HepG2 (cell line): ENCODE measurements around the gene SNX11. TPM values are rescaled to one million over a fixed set of nuclear protein-coding genes. Genes with fewer than 3 reads are reported as not detected.

Source experiments
- ATAC-seq: fragments of 200-7000 bp; cut with Tn5 transposase; 3 replicates; pipeline ENCODE4 v1.9.1; 2020; ENCODE audit warnings: mild to moderate bottlenecking, moderate library complexity
- BruUV-seq: library from RNA; stranded (reverse); fragments of 400-500 nt; replicated peaks from 2 replicates; lab custom pipeline; 2021; lab: Mats Ljungman, UMichigan
- CTCF ChIA-PET: fragments of 300-600 bp; formaldehyde crosslinking; extraction: SDS; loops from one replicate; lab custom pipeline; 2021; ENCODE audit warnings: low total read pairs, inconsistent platforms, low intra/inter-chr PET ratio; lab: Yijun Ruan, JAX
- POLR2A ChIA-PET: fragments of 350-600 bp; sonication (Branson Sonifier 250); formaldehyde crosslinking; loops from one replicate; lab custom pipeline; 2020; ENCODE audit warnings: antibody characterized with exemption, inconsistent platforms; lab: Yijun Ruan, JAX
- DNase-seq: peaks from one replicate; pipeline ENCODE4 v3.0.0-alpha.2; 2015; ENCODE audit warnings: low spot score
- FAIRE-seq: peaks from 3 replicates; lab custom pipeline; 2011; peaks lifted over from hg19 to GRCh38; lab: Jason Lieb, UNC
- H2AFZ ChIP-seq: one replicate; pipeline ENCODE4 v1.6.1; 2011; ENCODE audit warnings: low read length, inconsistent platforms
- H3K27ac ChIP-seq: fragments of 300-600 bp; 3 replicates; pipeline ENCODE4 v1.8.0; 2011; ENCODE audit warnings: mixed run types, mild to moderate bottlenecking, mixed read lengths, low read length, inconsistent platforms; ENCODE audit not compliant: insufficient read depth; ENCODE audit errors: extremely low read length
- H3K27me3 ChIP-seq, 2 experiments: fragments of 200-600 bp in 1 of 2; 2 replicates in 1 of 2; 3 replicates in 1 of 2; pipeline versions ENCODE4 v1.6.0 to v1.8.0; 2011; ENCODE audit warnings: low read length in 2 of 2, mild to moderate bottlenecking in 2 of 2, moderate library complexity in 2 of 2, inconsistent platforms in 1 of 2; ENCODE audit not compliant: insufficient read depth in 2 of 2, control insufficient read depth in 1 of 2
- H3K36me3 ChIP-seq, 2 experiments: fragments of 200-600 bp in 1 of 2; replicated peaks in 1 of 2; 2 replicates in 1 of 2; 3 replicates in 1 of 2; pipeline versions ENCODE4 v1.5.1 to v1.8.0; 2011; ENCODE audit warnings: low read length in 2 of 2, inconsistent platforms in 1 of 2; ENCODE audit not compliant: insufficient read depth in 2 of 2, control insufficient read depth in 1 of 2
- H3K4me1 ChIP-seq: 2 replicates; pipeline ENCODE4 v1.5.1; 2012; ENCODE audit warnings: low read length, inconsistent platforms; ENCODE audit not compliant: insufficient read depth
- H3K4me2 ChIP-seq: 2 replicates; pipeline ENCODE4 v1.6.0; 2011; ENCODE audit warnings: low read depth, low read length, inconsistent platforms
- H3K4me3 ChIP-seq, 3 experiments: fragments of 200-600 bp in 1 of 3; sonication (generic), shearing (Covaris generic) in 1 of 3; replicated peaks in 1 of 3; 2 replicates each; pipeline ENCODE4 v1.5.1; 2011 to 2016; ENCODE audit warnings: low read length in 3 of 3, inconsistent platforms in 2 of 3, low read depth in 2 of 3, mild to moderate bottlenecking in 2 of 3, control low read depth in 1 of 3, mixed read lengths in 1 of 3; ENCODE audit not compliant: insufficient read depth in 1 of 3
- H3K79me2 ChIP-seq: one replicate; pipeline ENCODE4 v1.6.1; 2011; ENCODE audit warnings: low read length, inconsistent platforms; ENCODE audit not compliant: insufficient read depth
- H3K9ac ChIP-seq: 2 replicates; pipeline ENCODE4 v1.6.0; 2011; ENCODE audit warnings: mild to moderate bottlenecking, low read depth, low read length, inconsistent platforms; ENCODE audit not compliant: insufficient read depth
- H3K9me3 ChIP-seq: 2 replicates; pipeline ENCODE4 v1.5.1; 2012; ENCODE audit warnings: mild to moderate bottlenecking, low read length
- H4K20me1 ChIP-seq: 2 replicates; pipeline ENCODE4 v1.6.0; 2011; ENCODE audit warnings: inconsistent platforms, mild to moderate bottlenecking, low read length, moderate library complexity; ENCODE audit not compliant: insufficient read depth
- CBFB ChIP-seq: sonication (generic); formaldehyde crosslinking; IDR thresholded peaks from 2 replicates; pipeline ENCODE4 v1.4.0; 2020; ENCODE audit warnings: missing genetic modification reagents
- CTCF ChIP-seq: sonication (generic); formaldehyde crosslinking; IDR thresholded peaks from 2 replicates; pipeline ENCODE4 v1.5.0; 2020; ENCODE audit warnings: mild to moderate bottlenecking, missing genetic modification reagents, moderate library complexity
- ELK4 ChIP-seq: sonication (generic); formaldehyde crosslinking; IDR thresholded peaks from 2 replicates; pipeline ENCODE4 v1.9.0; 2021; ENCODE audit warnings: missing genetic modification reagents, borderline replicate concordance
- RAD51 ChIP-seq: fragments of 450-650 bp; IDR thresholded peaks from 2 replicates; pipeline ENCODE4 v1.6.1; 2016; ENCODE audit warnings: borderline replicate concordance
- SMC3 ChIP-seq: IDR thresholded peaks from 2 replicates; pipeline ENCODE4 v1.6.1; 2011; ENCODE audit warnings: low read length, improper control_type of control experiment
- SP5 ChIP-seq: IDR thresholded peaks from 2 replicates; pipeline ENCODE4 v1.6.1; 2016; ENCODE audit warnings: low read depth, borderline replicate concordance
- STAG1 ChIP-seq: sonication (generic); formaldehyde crosslinking; IDR thresholded peaks from 2 replicates; pipeline ENCODE4 v1.4.0; 2020; ENCODE audit warnings: missing genetic modification reagents
- TEAD3 ChIP-seq: optimal IDR thresholded peaks from 2 replicates; pipeline ENCODE3; 2016; ENCODE audit warnings: borderline replicate concordance
- WGBS: methylation state at CpG from one replicate; pipeline ENCODE4 v1.1.6; 2017; ENCODE audit warnings: low lambda C conversion rate; 5-methylcytosine and 5-hydroxymethylcytosine counted together
- in situ Hi-C: cut with HindIII; loops from 2 replicates; pipeline ENCODE4 v1.10.0; 2017; ENCODE audit warnings: low pct_unique_long_range_greater_than_20kb; ENCODE audit not compliant: extremely low pct_ligation_motif_present
- intact Hi-C: fragments of 100-400 bp; cut with micrococcal nuclease; formaldehyde crosslinking; loops from one replicate; pipeline ENCODE4 v1.10.0; 2022; ENCODE audit not compliant: unreplicated experiment
- polyA plus RNA-seq, 8 experiments: library from polyadenylated mRNA; depleted of rRNA in 3 of 8; stranded (reverse) in 7 of 8; unstranded in 1 of 8; fragments of >200 nt; fragmentation: Illumina TruSeq in 4 of 8; extraction: Trizol in 4 of 8; gene quantifications; 2 replicates each; pipeline versions ENCODE4 v1.2.1 to v1.2.3, GENCODE V29; 2011 to 2016; ENCODE audit warnings: low read depth in 4 of 8, missing spikeins in 1 of 8, mixed read lengths in 1 of 8; ENCODE audit not compliant: insufficient read depth in 1 of 8
- total RNA-seq, 5 experiments: library from RNA; depleted of rRNA; stranded (reverse); fragments of >200 nt; fragmentation: Illumina TruSeq; extraction: Trizol; gene quantifications; 2 replicates each; pipeline ENCODE4 v1.2.3, GENCODE V29; 2016; ENCODE audit warnings: low read depth in 1 of 5

SNX11 gene
- total and polyA plus RNA-seq, 2 of the 13 experiments (the other 11 are each of a cell fraction or from before 2014, with no cell fraction given) = 12.9 to 14.0 TPM

DNA sequence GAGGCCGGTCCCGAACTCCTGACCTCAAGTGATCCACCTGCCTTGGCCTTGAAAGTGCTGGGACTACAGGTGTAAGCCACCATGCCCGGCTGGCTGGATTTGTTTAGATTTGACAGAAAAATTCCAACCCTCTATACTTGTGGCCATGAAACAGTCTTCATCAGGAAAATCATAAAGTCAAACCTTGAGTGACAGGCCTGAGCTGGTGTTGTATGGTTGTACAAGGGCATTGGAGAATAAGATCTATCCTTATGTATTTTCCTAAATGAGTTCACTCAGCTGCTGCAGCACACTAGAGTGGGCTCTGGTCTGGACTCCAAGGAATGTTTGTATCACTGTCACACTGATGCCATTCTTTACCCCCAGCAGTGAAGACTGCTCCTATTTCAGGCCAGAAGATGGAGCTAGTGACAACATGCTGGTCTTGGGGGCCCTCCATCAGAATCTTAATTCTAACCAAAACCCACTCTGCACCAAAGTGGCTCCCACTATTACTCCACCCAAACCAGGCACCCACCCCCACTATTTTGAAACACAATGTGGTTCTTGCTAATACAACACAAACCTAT, 27.4 kb downstream of the SNX11 start:
- ATAC-seq (peak; percentile 62), DNase-seq (no peak), FAIRE-seq (no peak)
- Histone ChIP-seq H3K36me3 (no peaks in the 10 kb centered on the region), H3K9me3 (no peaks in the 10 kb centered on the region), H3K27ac (no peak overlapping the region), H2AFZ (no peak overlapping the region), H3K4me1 (no peaks in the 10 kb centered on the region), H3K79me2 (no peaks in the 10 kb centered on the region), H3K4me3 (no peak overlapping the region), H4K20me1 (no peaks in the 10 kb centered on the region), H3K27me3 (peaks cover 0 to 9% of the 10 kb centered on the region in 2 experiments; a peak in 2 of 5 replicates), H3K9ac (no peak overlapping the region), H3K4me2 (no peak overlapping the region)
- POLR2A ChIA-PET = no interaction called here
- 36% methylated on average over 3 of the region's 3 CpGs for WGBS
- intact Hi-C loops = no loop called here
- BruUV-seq = no TSS peak
- TF ChIP-seq CTCF (peak; percentile 65), TEAD3 (CRISPR knock-in tag) (peak; percentile 24), SP5 (CRISPR knock-in tag) (no peak), CBFB (CRISPR knock-in tag) (no peak), SMC3 (peak; percentile 43; the same call in 1 of the 2 replicates), STAG1 (CRISPR knock-in tag) (peak; percentile 30; the same call in 1 of the 2 replicates)
- CTCF ChIA-PET = interaction anchor here (1.0 kb wide), 1 partner anchor 483 kb away, joined by 3 read pairs; no protein-coding TSS in a partner anchor
- in situ Hi-C loops = loop anchor here (5.0 kb wide), 1 partner anchor 53 kb away; no protein-coding TSS in a partner anchor

DNA sequence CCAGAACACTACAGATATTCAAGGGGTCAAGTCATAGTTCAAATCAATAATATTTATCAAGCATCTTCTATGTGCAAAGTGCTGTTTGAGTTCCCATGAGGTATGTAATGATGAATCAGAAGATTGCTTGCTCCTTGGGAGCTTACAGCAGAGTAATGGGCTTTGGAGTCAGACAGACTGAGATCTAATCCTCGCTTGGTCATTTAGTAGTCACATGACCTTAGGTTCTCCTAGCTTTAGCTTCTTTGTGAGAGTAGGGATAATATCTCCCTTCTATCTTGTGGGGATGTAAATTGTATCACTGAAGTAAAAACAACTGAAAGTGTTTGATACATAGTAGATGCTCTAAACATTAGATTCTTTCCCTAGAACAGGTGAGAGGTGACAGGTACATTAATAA, 30.1 kb downstream of the SNX11 start:
- no peak overlapping the region for H2AFZ ChIP-seq
- H3K27me3 ChIP-seq = peaks cover 0 to 12% of the 10 kb centered on the region in 2 experiments; a peak in 4 of 5 replicates
- no peak overlapping the region for H3K4me3 ChIP-seq
- H3K4me1 ChIP-seq = no peaks in the 10 kb centered on the region
- H4K20me1 ChIP-seq = no peaks in the 10 kb centered on the region
- FAIRE-seq (no peak), DNase-seq (no peak), ATAC-seq (no peak)
- 58% methylated on average over 1 of the region's 1 CpG for WGBS
- no peak overlapping the region for H3K27ac ChIP-seq
- CTCF ChIA-PET = no interaction called here
- in situ Hi-C loops = no loop called here
- no peaks in the 10 kb centered on the region for H3K9me3 ChIP-seq
- BruUV-seq = no TSS peak
- intact Hi-C loops = no loop called here
- POLR2A ChIA-PET = no interaction called here
- TF ChIP-seq RAD51 (peak; percentile 17; the same call in 1 of the 2 replicates), ELK4 (CRISPR knock-in tag) (no peak)
- H3K4me2 ChIP-seq = no peak overlapping the region
- H3K36me3 ChIP-seq = no peaks in the 10 kb centered on the region
- no peaks in the 10 kb centered on the region for H3K79me2 ChIP-seq
- no peak overlapping the region for H3K9ac ChIP-seq
